Lung (tissue), 12 donors: ENCODE data around the gene NUP88. TPM values are rescaled to one million over a fixed set of nuclear protein-coding genes. Genes with fewer than 3 reads are reported as not detected.

ENCODE experiments used
- ATAC-seq: fragments of 200-7000 bp; cut with Tn5 transposase; one replicate; pipeline ENCODE4 v1.9.1; 2020; ENCODE audit warnings: moderate number of reproducible peaks; ENCODE audit not compliant: insufficient read depth, low FRiP score
- DNase-seq, 3 donors: peaks; one replicate each; pipeline ENCODE4 v3.0.0-alpha.2; 2013 to 2017
- H3K27ac ChIP-seq, 2 donors: one replicate each; pipeline ENCODE4 v1.5.1; 2013; ENCODE audit warnings: mild to moderate bottlenecking in 2 of 2, moderate library complexity in 2 of 2, control low read depth in 1 of 2, inconsistent platforms in 1 of 2, low read depth in 1 of 2, low read length in 1 of 2
- H3K27me3 ChIP-seq, 3 donors: one replicate each; pipeline ENCODE4 v1.5.1; 2013; ENCODE audit warnings: low read length in 2 of 3; ENCODE audit not compliant: control insufficient read depth in 3 of 3, insufficient read depth in 3 of 3
- H3K36me3 ChIP-seq, 4 donors: one replicate each; pipeline ENCODE4 v1.5.1; 2013; ENCODE audit warnings: low read length in 4 of 4, mild to moderate bottlenecking in 1 of 4, moderate library complexity in 1 of 4; ENCODE audit not compliant: control insufficient read depth in 4 of 4, insufficient read depth in 4 of 4
- H3K4me1 ChIP-seq, 5 donors: one replicate each; pipeline ENCODE4 v1.5.1; 2013; ENCODE audit warnings: low read length in 5 of 5, mild to moderate bottlenecking in 2 of 5, moderate library complexity in 1 of 5; ENCODE audit not compliant: control insufficient read depth in 5 of 5, insufficient read depth in 5 of 5
- H3K4me3 ChIP-seq: one replicate; pipeline ENCODE4 v1.5.1; 2013; ENCODE audit warnings: mild to moderate bottlenecking, control low read depth, moderate library complexity
- H3K9ac ChIP-seq, 2 donors: one replicate each; pipeline ENCODE4 v1.5.1; 2013; ENCODE audit warnings: low read length in 2 of 2, control low read depth in 1 of 2; ENCODE audit not compliant: insufficient read depth in 1 of 2
- H3K9me3 ChIP-seq, 4 donors: one replicate each; pipeline ENCODE4 v1.5.1; 2013; ENCODE audit warnings: low read length in 3 of 4, mild to moderate bottlenecking in 1 of 4, moderate library complexity in 1 of 4; ENCODE audit not compliant: control insufficient read depth in 4 of 4, insufficient read depth in 3 of 4
- CTCF ChIP-seq: IDR thresholded peaks from 2 replicates; pipeline ENCODE4 v1.5.1; 2012; ENCODE audit warnings: mild to moderate bottlenecking; ENCODE audit errors: control extremely low read depth, extremely low read depth
- WGBS, 2 donors: extraction: QIAGEN DNeasy Blood & Tissue Kit; methylation state at CpG; one replicate each; pipeline ENCODE4 v1.1.7; 2013; 5-methylcytosine and 5-hydroxymethylcytosine counted together
- polyA plus RNA-seq, 2 donors: library from polyadenylated mRNA; stranded (reverse); fragments of 200-250 nt; gene quantifications; one replicate each; pipeline ENCODE4 v1.2.1, GENCODE V29; 2013
- total RNA-seq, 2 donors: library from RNA; depleted of rRNA in 1 of 2; stranded (reverse); fragments of >200 nt in 1 of 2; gene quantifications; one replicate each; pipeline ENCODE4 v1.2.1, GENCODE V29; 2014 to 2021
- donor health status: control.
- donor health status: control.
- donor health status: Bipolar disorder and iron deficiency.
- donor health status: healthy.
- donor health status: DM: yes; HTN: yes; CAD: no.

NUP88 gene
- total and polyA plus RNA-seq, 4 donors, result 30.0 to 76.4 (median 54.8) TPM

GRCh38 chr17:5444209-5444608, 24.7 kb upstream of the NUP88 start:
- no peak for ATAC-seq
- Histone ChIP-seq H3K36me3 (peaks cover 24 to 30% (median 27%) of the 10 kb centered on the region in 4 donors), H3K4me3 (no peak overlapping the region), H3K27me3 (no peaks in the 10 kb centered on the region), H3K9ac (no peak overlapping the region), H3K4me1 (no peaks in the 10 kb centered on the region), H3K9me3 (peaks cover 0 to 2% (median 0%) of the 10 kb centered on the region in 4 donors), H3K27ac (no peak overlapping the region)
- no peak for DNase-seq
- TF ChIP-seq CTCF, result no peak
- 97 to 99% methylated on average over 22 of the region's 22 CpGs for WGBS, 2 donors

DNA sequence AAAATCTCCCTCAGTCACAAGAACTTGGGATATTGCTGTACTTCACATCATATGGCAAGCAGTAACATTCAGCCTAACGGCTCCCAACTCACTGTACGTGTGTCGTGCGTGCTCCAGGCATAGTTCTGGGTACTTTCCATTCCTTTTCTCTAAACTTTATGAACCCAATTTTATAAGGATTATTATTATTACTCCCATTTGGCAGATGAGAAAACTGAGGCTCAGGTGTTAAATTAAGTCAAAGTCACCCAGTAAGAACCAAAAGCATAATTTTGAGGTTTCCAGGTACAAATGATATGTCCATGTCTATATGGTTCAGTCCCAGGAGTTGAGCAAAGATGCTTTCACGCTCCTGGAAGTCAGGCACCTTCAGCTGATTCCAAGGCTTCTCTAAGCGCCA, 24.3 kb upstream of the NUP88 start:
- Histone ChIP-seq H3K36me3 (peaks cover 22 to 30% (median 26%) of the 10 kb centered on the region in 4 donors), H3K9ac (no peak overlapping the region), H3K4me3 (no peak overlapping the region), H3K9me3 (peaks cover 0 to 2% (median 0%) of the 10 kb centered on the region in 4 donors), H3K27ac (no peak overlapping the region), H3K27me3 (no peaks in the 10 kb centered on the region), H3K4me1 (no peaks in the 10 kb centered on the region)
- DNase-seq (no peak), ATAC-seq (no peak)
- no peak for TF ChIP-seq CTCF
- 94 to 98% methylated on average over 6 of the region's 6 CpGs for WGBS, 2 donors

DNA sequence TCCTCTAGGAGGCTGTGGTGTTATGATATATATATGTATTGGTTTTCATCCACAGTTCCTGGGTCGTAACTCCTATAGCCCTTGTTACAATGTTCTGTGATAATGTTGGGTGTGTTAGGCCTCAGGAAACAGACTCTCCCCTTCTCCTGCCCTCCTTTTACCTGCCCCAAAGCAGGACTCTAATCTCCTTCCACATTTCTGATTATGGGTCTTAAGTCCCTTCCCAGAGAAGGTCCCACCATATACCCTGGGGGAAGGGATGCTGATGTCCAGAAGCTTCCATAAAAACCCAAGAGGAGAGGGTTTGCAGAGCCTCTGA, 19.9 kb upstream of the NUP88 start:
- H3K4me1 ChIP-seq, result peaks cover 0 to 9% (median 6%) of the 10 kb centered on the region in 5 donors
- H3K27ac ChIP-seq, result peak overlapping the region; percentile 47 to 92
- no peaks in the 10 kb centered on the region for H3K27me3 ChIP-seq
- no peak overlapping the region for H3K9ac ChIP-seq
- 15 to 21% methylated on average over 1 of the region's 1 CpG for WGBS, 2 donors
- no peak for DNase-seq
- no peak for TF ChIP-seq CTCF
- peaks cover 20 to 33% (median 25%) of the 10 kb centered on the region in 4 donors for H3K36me3 ChIP-seq
- H3K4me3 ChIP-seq, result no peak overlapping the region
- H3K9me3 ChIP-seq, result no peaks in the 10 kb centered on the region
- ATAC-seq, result no peak
